Measurements from ENCODE around the gene ABCD3.

ABCD3 gene

DNA sequence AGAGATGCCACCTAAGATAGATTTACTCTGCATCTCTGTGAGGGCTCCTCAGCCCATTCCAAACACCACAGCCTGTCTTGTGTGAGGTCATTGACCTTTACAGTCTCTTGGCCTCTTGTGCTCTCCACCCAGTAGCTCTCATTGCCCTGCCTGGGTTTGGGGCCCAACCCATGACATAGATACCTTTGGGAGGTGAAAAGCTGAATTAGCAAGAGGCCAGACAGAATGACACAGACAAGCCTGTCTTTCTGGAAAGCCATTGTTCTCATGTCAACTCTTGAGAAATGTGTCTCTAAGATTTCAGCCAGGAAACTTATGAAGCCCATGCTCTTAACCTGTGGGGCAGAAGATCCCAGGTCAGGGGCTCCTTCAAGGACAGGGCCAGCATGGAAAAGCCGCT is 141.7 kb downstream of the ABCD3 start:
- ChIA-PET CTCF (interaction anchor here (0.9 to 1.9 kb wide), 2 partner anchors 10 to 17 kb away, joined by 3 to 5 read pairs; no protein-coding TSS in a partner anchor), POLR2A (interaction anchor here (1.6 kb wide), 1 partner anchor 18 kb away, joined by 9 read pairs; the partner anchor contains the start of gene F3)
- Histone ChIP-seq H3K27ac (ENCODE audit: extremely low read depth, low read depth, low read length) (no peak overlapping the region), H3K4me1 (ENCODE audit: control insufficient read depth, insufficient read depth, low read length) (no peaks in the 10 kb centered on the region), H3K4me3 (ENCODE audit: low read depth, low read length) (no peak overlapping the region), H3K9me3 (ENCODE audit: control insufficient read depth, insufficient read depth, low read depth, low read length) (no peaks in the 10 kb centered on the region), H3K36me3 (ENCODE audit: control insufficient read depth in 2 of 2, insufficient read depth in 1 of 2, low read length in 2 of 2) (no peaks in the 10 kb centered on the region)
- TF ChIP-seq ZNF132 (tag by site-specific recombination; IDR thresholded peaks at IDR 0.05; ENCODE audit: borderline replicate concordance) (no peak), ZNF311 (tag by site-specific recombination; IDR thresholded peaks at IDR 0.05; ENCODE audit: borderline replicate concordance) (no peak), ZNF19 (tag by site-specific recombination; IDR thresholded peaks at IDR 0.05; ENCODE audit: low read depth) (no peak), ZNF785 (tag by site-specific recombination; IDR thresholded peaks at IDR 0.05) (no peak), ZNF701 (tag by site-specific recombination; IDR thresholded peaks at IDR 0.05) (no peak), KLF7 (tag by site-specific recombination; IDR thresholded peaks at IDR 0.05; ENCODE audit: borderline replicate concordance) (no peak), KLF9 (tag by site-specific recombination; IDR thresholded peaks at IDR 0.05; ENCODE audit: low read depth) (no peak), ZSCAN30 (tag by site-specific recombination; IDR thresholded peaks at IDR 0.05) (no peak), BCL11B (tag by site-specific recombination; IDR thresholded peaks at IDR 0.05; ENCODE audit: low read depth) (no peak), GLIS2 (tag by site-specific recombination; IDR thresholded peaks at IDR 0.05) (no peak), ZNF433 (tag by site-specific recombination; IDR thresholded peaks at IDR 0.05; ENCODE audit: low read depth) (no peak), ZNF211 (tag by site-specific recombination; IDR thresholded peaks at IDR 0.05; ENCODE audit: low read depth) (no peak)
- TF ChIP-seq, protein P1, sequence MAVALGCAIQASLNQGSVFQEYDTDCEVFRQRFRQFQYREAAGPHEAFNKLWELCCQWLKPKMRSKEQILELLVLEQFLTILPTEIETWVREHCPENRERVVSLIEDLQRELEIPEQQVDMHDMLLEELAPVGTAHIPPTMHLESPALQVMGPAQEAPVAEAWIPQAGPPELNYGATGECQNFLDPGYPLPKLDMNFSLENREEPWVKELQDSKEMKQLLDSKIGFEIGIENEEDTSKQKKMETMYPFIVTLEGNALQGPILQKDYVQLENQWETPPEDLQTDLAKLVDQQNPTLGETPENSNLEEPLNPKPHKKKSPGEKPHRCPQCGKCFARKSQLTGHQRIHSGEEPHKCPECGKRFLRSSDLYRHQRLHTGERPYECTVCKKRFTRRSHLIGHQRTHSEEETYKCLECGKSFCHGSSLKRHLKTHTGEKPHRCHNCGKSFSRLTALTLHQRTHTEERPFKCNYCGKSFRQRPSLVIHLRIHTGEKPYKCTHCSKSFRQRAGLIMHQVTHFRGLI (tag by site-specific recombination; IDR thresholded peaks at IDR 0.05) = no peak
- TF ChIP-seq, protein P2, sequence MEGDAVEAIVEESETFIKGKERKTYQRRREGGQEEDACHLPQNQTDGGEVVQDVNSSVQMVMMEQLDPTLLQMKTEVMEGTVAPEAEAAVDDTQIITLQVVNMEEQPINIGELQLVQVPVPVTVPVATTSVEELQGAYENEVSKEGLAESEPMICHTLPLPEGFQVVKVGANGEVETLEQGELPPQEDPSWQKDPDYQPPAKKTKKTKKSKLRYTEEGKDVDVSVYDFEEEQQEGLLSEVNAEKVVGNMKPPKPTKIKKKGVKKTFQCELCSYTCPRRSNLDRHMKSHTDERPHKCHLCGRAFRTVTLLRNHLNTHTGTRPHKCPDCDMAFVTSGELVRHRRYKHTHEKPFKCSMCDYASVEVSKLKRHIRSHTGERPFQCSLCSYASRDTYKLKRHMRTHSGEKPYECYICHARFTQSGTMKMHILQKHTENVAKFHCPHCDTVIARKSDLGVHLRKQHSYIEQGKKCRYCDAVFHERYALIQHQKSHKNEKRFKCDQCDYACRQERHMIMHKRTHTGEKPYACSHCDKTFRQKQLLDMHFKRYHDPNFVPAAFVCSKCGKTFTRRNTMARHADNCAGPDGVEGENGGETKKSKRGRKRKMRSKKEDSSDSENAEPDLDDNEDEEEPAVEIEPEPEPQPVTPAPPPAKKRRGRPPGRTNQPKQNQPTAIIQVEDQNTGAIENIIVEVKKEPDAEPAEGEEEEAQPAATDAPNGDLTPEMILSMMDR (tag by site-specific recombination; IDR thresholded peaks at IDR 0.05) = no peak

DNA sequence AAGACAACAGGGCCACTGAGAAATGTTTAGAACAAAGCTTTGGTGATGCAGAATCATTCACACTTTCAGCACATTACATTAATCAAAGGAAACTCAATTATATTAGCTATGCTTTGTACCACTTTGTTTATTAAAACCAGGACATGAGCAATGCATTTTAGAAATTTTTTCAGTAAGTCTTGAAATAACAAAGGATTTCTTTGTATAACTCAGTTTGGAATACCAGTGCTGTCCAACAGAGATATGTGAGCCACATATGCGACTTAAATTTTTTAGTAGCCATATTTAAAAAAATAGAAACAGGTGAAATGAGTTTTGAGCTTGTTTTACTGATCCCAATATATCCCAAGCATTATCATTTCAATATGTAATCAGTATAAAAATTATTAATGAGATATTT is 142.1 kb downstream of the ABCD3 start:
- TF ChIP-seq ZNF114 (tag by site-specific recombination; IDR thresholded peaks at IDR 0.05) (no peak), ZNF473 (tag by site-specific recombination; IDR thresholded peaks at IDR 0.05) (no peak), ZNF777 (tag by site-specific recombination; IDR thresholded peaks at IDR 0.05; ENCODE audit: borderline replicate concordance) (no peak), ZFP37 (tag by site-specific recombination; IDR thresholded peaks at IDR 0.05) (no peak), SP3 (tag by site-specific recombination; IDR thresholded peaks at IDR 0.05) (no peak), ZNF596 (tag by site-specific recombination; IDR thresholded peaks at IDR 0.05) (no peak)
- TF ChIP-seq, protein P3, sequence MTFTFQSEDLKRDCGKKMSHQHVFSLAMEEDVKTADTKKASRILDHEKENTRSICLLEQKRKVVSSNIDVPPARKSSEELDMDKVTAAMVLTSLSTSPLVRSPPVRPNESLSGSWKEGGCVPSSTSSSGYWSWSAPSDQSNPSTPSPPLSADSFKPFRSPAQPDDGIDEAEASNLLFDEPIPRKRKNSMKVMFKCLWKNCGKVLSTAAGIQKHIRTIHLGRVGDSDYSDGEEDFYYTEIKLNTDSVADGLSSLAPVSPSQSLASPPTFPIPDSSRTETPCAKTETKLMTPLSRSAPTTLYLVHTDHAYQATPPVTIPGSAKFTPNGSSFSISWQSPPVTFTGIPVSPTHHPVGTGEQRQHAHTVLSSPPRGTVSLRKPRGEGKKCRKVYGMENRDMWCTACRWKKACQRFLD (tag by site-specific recombination; IDR thresholded peaks at IDR 0.05) = no peak
- no peak overlapping the region for H3K4me3 ChIP-seq (ENCODE audit: low read depth, low read length)
- H3K36me3 ChIP-seq (ENCODE audit: control insufficient read depth in 2 of 2, insufficient read depth in 1 of 2, low read length in 2 of 2) = no peaks in the 10 kb centered on the region
- POLR2A ChIA-PET = interaction anchor here (0.8 to 1.6 kb wide), 2 partner anchors 14 to 19 kb away, joined by 3 to 9 read pairs; partner anchors contain the start of gene F3
- no peak overlapping the region for H3K27ac ChIP-seq (ENCODE audit: extremely low read depth, low read depth, low read length)
- H3K9me3 ChIP-seq (ENCODE audit: control insufficient read depth, insufficient read depth, low read depth, low read length) = no peaks in the 10 kb centered on the region
- CTCF ChIA-PET = interaction anchor here (0.6 to 1.9 kb wide), 3 partner anchors 11 to 481 kb away, joined by 3 to 5 read pairs (median 5); no protein-coding TSS in a partner anchor
- H3K4me1 ChIP-seq (ENCODE audit: control insufficient read depth, insufficient read depth, low read length) = no peaks in the 10 kb centered on the region
